Gastroesophageal sphincter (tissue), 3 donors: ENCODE measurements around the gene TMED5.

Experiments used
- CTCF ChIP-seq, 4 experiments: fragments of 200-600 bp in 2 of 4; fragments of 450-650 bp in 2 of 4; sonication (generic) in 1 of 4; IDR thresholded peaks; one replicate each; pipeline ENCODE4 v1.5.1; 2017 to 2019; ENCODE audit warnings: antibody characterized with exemption in 4 of 4, mild to moderate bottlenecking in 2 of 4, moderate library complexity in 2 of 4
- EP300 ChIP-seq: sonication (generic); formaldehyde crosslinking; IDR thresholded peaks from one replicate; pipeline ENCODE4 v1.6.1; 2017; ENCODE audit warnings: antibody characterized with exemption, mild to moderate bottlenecking
- POLR2A ChIP-seq, 2 donors: fragments of 450-650 bp; IDR thresholded peaks; one replicate each; pipeline ENCODE4 v1.6.1; 2017; ENCODE audit warnings: antibody characterized with exemption in 2 of 2, mild to moderate bottlenecking in 2 of 2, moderate library complexity in 1 of 2
- POLR2AphosphoS5 ChIP-seq: sonication (generic); formaldehyde crosslinking; IDR thresholded peaks from one replicate; pipeline ENCODE4 v1.6.1; 2017; ENCODE audit warnings: antibody characterized with exemption

- TF ChIP-seq CTCF (IDR thresholded peaks at IDR 0.05) (no peak), EP300 (no peak), POLR2A (IDR thresholded peaks at IDR 0.05) (no peak), POLR2AphosphoS5 (no peak)
Measured at GRCh38 chr1:93120614-93121013, 59.6 kb downstream of the TMED5 start.
